GM19397 (cell line): ENCODE results near the gene RNF115.
"Not testable (repeated sequence)": the region's sequence is repeated elsewhere in the genome, so short reads cannot be mapped to it uniquely, and the experiment has no call there.

Experiments used
- ATAC-seq: cut with Tn5 transposase; IDR thresholded peaks from one replicate; pipeline ENCODE4 v1.9.1; 2021; ENCODE audit warnings: mild to moderate bottlenecking, moderate library complexity; ENCODE audit not compliant: unreplicated experiment

RNF115 gene

DNA sequence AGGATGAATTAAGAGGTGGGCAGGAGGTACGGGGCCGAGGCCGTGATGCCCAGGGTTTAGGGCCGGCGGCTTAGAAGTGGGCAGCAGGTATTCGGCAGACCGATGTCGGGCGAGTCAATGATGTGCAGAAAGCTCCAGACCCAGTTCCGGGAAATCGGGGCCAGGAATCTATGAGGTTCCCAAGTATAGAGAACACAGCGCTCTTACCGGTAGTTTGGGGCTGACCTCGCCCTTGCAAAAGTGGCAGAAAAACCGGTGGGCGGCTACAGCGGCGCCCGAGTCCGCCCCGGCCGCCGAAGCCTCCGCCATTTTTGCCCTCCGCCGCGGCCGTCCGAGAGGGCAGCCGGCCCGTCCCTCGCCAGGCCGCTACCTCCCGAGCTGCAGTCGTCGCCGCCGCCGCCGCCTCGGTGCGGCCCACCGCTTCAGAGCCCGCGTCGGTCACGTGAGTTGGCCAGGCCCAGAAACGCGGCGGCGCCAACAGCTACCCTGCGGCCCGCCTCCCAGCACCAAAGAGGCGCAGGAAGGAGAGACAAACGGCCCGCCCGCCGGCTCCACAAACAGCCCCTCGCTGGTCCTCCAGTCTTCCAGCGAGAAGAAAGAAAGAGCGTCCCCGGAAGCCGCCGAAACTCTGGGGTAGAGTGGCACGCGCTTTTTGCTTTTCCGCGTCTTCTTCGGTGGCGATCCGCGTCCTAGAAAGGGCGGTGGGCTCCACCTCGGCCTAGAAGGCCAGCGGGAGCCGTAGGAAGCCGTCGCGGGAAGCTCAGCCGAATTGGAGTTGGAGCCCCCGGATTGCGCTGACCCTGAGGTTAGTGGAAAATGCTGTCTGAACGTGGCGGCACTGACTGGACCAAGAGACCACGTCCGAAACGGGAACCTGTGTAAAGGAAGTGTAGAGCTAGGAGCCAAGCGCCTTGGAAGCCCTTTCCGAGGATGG is at the start of gene RNF115, which contains the start of gene POLR3C:
RNF115 (minus strand) TSS at position 531 of the 934 bp plus-strand sequence; CDS start at position 309, 222 bp downstream.
POLR3C (plus strand) TSS at position 636 of the 934 bp plus-strand sequence. CDS start 1,577 bp downstream, outside the sequence.
- ATAC-seq: peak; percentile 82

- no peak for ATAC-seq
Measured at GRCh38 chr1:145871994-145872924, 48.4 kb upstream of the RNF115 start.

DNA sequence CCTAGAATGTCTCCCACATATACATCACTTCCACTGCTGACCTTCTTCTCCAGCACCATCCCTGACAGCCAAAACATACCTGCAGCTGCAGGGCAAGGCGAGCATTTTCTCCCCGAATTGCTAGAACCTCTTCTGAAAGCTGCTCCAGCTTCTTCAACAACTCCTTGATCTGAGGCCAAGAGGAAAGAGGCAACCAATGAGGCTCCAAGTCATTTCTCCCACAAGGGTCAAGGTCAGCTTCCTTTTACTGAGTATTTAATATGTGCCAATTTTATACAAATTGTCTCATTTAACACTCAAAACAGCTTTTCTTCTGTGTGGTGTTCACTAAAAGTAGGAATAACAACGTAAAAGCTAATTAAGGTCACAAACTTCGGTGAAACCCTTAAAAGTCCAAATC is 44.3 kb upstream of the RNF115 start:
- no peak for ATAC-seq

- ATAC-seq: no peak
Measured at GRCh38 chr1:145863282-145864018, 39.6 kb upstream of the RNF115 start.

DNA sequence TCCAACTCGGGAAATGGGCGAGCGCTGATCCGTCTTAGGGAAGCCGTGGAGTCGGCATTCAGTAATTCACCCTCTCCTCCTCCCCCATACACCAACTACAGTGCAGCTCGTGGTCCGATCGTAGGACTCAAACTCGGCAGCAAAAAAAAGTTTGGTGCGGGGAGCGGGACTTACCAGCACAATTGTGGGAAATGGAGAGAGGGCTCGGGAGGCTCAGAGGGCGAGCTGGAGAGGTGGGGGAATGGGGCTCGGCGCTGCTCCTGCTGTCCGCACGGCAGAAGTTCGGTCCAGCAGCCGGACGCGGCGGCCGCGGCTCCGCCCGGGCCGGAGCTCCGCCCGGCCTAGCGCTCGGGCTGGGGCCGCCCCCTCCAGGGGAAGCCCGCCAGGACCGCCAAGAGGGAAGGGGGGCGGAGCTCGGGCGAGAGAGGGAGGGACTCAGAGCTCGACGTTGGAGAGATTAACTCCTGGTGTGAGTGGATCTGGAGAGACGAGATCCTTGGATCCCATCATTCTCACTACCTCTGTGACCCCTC is 35.7 kb upstream of the RNF115 start:
- peak; percentile 62 for ATAC-seq

DNA sequence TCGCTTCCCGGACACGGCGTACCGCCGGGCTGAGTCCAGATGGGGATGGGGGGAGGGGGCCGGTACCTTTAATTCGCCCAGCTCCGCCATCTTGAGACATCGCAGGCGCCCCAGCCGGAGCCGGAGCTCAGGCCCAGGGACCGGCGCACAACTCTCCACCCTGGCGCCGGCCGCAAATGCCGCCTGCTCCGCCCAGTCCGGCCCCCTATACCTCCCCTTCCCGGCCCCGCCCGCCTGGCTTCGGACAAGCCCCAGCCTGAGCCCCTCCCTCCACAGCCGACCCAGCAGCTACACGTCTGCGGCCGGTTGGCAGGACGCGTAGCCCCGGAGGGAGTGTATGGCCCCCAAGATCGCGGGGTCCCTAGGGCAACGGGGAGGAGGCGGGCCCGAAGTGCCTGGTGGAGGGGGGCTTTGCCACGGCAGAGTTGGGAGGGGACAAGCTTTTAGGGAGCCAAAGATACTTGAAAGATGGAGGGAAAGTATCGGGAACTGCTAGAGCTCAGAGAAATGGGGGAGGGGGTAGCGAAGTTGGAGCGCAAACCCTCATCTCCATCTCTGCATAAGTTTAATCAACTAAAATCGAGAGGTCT is 35.1 kb upstream of the RNF115 start, which contains the start of gene PIAS3:
PIAS3 (minus strand) TSS at position 181 of the 590 bp plus-strand sequence; CDS start at position 90, 91 bp downstream.
- peak; percentile 88 for ATAC-seq

GRCh38 chr1:145858238-145858900 is 34.5 kb upstream of the RNF115 start:
- ATAC-seq: peak; percentile 24

- no peak for ATAC-seq
Measured at GRCh38 chr1:145857170-145857569, 33.3 kb upstream of the RNF115 start.

DNA sequence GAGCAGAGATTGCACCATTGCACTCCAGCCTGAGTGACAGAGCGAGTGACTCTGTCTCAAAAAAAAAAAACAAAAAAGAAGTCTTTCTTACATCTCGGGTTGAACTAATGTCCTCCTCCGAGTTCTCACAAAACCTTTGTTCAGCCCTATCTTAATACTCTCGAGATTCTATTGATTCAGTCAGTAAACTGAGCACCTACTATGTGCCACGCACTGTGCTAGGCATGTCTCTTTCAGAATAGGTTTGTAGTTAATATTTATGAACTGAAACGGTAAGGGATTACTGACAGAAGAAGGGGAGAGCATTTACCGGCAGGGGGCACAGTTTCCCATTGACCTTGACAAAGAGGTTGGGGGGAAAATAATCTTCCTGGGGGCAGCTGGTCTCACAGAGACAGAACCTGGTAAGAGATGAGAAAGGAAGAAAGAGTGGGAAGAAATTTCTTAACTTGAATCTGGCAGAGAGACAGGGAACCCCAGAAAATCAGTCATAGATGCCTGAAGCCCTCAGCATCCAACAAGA is 31.6 kb upstream of the RNF115 start:
- ATAC-seq: no peak

GRCh38 chr1:145849356-145850160 is 25.7 kb upstream of the RNF115 start:
- no peak for ATAC-seq

GRCh38 chr1:145847827-145848226 is 23.9 kb upstream of the RNF115 start:
- no peak for ATAC-seq

GRCh38 chr1:145846201-145846612 is 22.3 kb upstream of the RNF115 start:
- no peak for ATAC-seq

DNA sequence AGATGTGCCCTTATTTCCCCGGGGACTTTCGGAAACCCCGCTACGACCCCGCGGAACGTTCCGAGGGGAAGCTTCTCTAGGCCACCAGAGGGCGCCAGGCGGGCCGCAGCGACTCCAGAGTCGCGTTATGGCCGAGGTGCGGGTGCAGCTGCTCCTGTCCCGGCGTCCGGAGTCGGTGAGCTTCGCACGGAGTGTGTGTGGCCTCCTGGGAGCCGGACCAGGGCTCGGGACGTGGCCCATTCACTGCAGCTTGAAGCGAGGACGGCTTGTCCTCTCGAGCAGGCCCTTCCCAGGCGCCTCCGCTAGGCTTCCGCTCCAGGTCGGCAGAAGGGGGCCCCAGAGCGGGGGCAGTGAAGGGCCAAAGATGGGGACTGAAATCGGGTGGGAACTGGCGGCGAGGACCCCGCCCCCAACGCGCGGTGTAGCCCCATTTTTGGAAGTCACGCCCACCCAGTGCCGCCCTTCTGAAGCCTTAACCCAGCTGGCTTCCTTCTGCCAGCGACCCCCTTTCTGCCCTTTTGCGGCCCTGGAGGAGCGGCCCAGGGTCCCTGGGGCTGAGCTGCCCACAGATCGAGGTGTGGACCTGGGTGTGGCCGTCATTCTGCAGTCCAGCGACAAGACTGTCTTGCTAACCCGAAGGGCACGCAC is 21.7 kb upstream of the RNF115 start, which contains the start of gene NUDT17:
NUDT17 (plus strand) TSS at position 117 of the 648 bp plus-strand sequence; CDS start at position 128, 11 bp downstream.
- ATAC-seq: peak; percentile 67

DNA sequence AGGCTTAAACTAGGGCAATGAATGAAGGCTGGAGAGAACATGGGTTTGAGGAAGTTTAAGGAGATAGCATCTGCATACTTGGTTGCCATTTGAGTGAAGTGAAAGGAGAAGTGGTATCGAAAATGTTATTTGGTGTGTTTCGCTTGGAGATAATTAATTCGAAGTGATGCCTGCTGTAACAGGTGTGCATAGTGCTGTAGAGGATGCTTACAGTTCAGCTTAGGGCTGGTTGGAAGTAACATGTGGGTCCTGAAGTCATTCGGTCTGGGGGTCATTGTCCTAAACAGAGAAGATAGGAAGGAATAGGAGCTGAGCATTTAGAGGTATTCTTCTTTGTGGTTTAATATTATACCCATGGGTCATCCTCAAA is 21.2 kb upstream of the RNF115 start:
- peak; percentile 75 for ATAC-seq

DNA sequence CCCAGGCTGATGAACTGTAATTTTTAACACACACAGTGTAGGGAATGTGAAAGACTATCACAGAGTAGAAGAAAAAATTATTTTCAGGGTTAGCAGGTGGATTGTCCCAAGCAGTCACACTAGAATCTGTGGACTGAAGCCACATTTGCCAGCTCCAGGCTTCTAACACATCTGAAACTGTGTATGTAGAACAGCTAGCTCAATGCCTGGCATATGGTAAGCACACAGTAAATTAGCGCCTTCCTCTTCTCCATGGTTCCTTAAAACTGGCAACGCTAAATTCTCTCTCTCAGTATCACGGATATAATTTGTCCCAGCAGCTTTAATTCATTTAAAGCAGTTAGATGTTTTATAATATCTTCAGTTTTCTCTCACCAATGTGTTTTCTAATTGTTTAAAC is 19.1 kb upstream of the RNF115 start:
- ATAC-seq: no peak

DNA sequence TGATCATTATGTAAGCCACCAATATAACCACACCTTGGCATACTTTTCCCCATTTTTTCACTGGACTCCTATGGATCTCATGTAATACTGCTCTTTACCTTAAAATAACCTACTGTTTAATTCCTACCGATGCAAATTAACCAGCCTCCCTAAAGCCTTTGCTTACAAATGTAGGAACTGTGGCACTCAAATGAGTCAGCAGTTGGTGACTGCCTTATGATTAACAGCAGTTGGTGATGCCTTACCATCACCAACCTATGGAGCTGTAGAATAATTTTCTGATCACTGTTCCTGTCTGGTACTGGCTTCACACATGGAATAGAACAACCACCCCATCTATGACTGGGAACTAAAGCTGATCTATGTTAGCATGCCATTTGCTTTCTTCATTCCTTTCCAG is 13.8 kb upstream of the RNF115 start:
- no peak for ATAC-seq

DNA sequence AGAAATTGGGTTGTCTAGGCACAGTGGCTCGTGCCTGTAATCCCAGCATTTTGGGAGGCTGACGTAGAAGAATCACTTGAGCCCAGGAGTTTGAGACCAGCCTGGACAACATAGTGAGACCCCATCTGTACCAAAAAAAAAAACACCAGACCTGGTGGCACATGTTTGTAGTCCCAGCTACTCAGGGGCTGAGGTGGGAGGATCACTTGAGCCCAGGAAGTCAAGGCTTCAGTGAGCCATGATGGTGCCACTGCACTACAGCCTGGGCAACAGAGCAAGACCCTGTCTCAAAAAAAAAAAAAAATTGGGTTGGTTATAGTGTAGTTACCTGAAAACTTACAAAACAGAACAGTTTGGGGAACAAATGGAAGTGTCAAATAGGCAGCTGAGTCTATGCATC is 6.9 kb upstream of the RNF115 start:
- ATAC-seq: not testable (repeated sequence)
